Epithelial cell of prostate (primary cell): Measurements from ENCODE around the gene MGRN1.
A peak's percentile ranks its signal among the peaks of the same experiment; 100 is the strongest.
"Not testable (repeated sequence)": the region's sequence is repeated elsewhere in the genome, so short reads cannot be mapped to it uniquely, and the experiment has no call there.

Experiments
- DNase-seq: peaks from one replicate; pipeline ENCODE4 v3.0.0-alpha.2; 2011; ENCODE audit warnings: low read depth, low spot score
- H3K27ac ChIP-seq: fragments of 450-650 bp; 2 replicates; pipeline ENCODE4 v1.5.1; 2017; ENCODE audit warnings: mild to moderate bottlenecking

Gene MGRN1

DNA sequence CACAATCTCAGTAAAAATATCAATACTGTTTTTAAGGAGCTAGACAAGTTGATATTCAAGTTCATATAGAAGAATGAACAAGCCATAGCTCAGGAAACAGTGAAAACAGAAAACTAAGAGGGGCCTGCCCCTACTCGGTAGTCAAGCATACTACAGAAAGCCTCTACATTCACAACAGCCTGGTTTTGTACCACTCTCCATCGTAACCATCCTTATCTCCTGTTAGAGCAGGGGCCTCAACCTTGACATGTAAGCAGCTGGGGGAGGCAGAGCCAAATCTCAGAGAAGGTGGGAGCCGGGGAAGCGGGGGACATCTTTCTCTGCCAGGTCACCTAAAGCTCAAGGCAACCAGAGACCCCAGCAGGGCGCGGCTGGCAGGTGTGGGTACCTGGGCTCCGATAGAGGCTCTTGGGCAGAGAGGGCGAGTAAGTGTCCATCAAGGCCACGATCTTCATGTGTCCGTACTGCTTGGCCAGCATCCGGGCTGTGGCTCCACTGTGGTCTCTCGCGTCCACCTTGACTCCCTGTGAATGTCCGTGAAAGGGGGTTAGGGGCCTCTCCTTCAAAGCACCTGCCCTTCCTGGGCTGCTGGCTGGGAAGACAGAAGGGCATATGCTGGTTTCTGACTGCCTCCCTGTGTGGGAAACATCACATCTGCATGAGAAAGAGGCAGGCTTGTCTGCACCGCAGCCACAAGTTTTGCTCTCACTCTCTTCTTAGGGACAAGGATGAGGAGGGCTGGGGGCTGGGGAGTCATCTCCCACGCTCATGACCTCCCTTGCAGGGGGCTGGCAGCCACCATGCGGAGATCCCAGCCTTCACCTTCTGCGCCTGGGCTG is 89.3 kb downstream of the MGRN1 start:
- no peak for DNase-seq
- H3K27ac ChIP-seq: no peak overlapping the region

DNA sequence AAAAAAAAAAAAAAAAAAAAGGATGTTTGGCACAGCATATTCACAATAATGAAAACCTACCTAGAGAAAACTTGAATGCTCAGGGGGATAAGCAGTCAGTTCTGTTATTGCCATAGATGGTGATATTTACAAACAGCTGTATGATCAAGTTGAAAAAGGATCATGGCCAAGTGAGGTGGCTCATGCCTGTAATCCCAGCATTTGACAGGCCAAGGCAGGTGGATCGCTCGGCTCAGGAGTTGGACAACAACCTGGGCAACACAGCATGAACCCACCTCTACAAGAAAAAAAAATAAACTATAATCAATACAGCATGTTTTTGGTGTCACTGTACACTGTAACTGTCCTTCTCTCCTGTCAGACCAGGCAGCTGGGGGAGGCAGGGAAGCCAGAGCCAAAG is 90.4 kb downstream of the MGRN1 start:
- DNase-seq: no peak
- H3K27ac ChIP-seq: no peak overlapping the region

- no peak overlapping the region for H3K27ac ChIP-seq
- no peak for DNase-seq
Observed at GRCh38 chr16:4718466-4718865, 93.8 kb downstream of the MGRN1 start.

GRCh38 chr16:4723071-4723767 is 98.6 kb downstream of the MGRN1 start:
- no peak overlapping the region for H3K27ac ChIP-seq
- no peak for DNase-seq

DNA sequence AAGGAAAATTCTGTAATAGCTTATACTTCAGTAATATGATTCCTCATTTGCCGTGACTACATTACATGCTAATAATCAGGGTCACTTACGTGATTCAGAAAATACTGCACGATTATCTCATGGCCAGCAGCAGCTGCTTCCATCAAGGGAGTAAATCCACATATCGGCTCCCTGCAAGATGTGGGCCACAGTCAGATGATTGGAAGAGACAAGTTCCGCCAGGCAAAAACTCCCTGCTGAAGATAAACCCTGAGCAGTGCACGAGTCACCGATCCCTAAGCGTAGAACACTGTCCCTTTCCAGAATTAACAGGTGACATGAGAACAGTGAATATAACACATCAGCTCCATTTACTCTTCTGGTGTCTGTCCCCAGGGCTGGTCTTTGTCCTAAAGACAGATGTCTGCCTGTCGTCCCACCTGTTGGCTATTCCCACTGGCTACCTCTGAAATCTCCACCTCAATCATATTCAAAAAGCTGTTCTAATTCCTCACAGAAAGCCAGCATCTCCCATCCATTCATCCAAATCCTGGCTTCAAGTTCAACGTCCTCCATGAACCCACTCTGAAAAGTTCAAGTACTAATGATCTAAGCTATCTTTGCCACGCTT is 100.1 kb downstream of the MGRN1 start:
- DNase-seq: no peak
- no peak overlapping the region for H3K27ac ChIP-seq

DNA sequence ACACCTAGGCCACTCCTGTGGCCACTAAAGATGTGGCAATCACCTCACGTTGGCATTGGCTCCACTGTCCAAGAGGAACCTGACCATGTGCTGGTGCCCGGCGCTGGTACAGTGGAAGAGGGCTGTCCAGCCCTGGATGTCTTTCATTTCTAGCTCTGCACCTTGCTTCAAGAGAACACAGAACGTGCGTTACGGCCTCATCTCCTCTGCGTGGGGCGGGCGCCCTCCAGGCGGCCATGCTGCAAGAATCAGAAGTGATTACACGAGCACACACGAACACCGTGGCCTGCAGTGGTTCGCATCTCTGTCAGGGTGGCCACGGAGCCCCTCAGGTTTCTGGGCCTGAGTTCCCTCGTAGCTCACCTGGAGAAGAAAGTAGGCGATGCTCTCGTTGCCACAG is 102.0 kb downstream of the MGRN1 start:
- no peak for DNase-seq

DNA sequence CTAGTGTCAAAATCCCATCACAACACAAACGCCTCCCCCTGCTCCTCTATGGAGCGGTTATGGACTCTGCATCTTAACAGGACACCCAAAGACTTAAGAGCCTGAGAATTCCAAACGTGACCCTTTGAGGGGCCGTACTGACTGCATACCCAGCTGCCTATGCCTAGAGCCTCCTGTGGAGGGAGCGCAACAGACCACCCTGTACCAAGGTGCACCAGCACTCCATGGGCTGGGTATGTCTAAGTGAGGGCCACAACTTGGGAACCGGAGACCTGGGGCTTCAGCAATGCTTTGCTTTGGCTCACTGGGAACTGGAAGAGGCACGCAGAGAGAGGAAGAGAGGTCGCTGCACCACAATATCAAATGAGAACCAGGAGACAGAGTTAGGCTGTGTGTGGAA is 104.0 kb downstream of the MGRN1 start:
- DNase-seq: no peak
- no peak overlapping the region for H3K27ac ChIP-seq

More for the DNA sequence above, 102.0 kb downstream of the MGRN1 start:
- H3K27ac ChIP-seq: no peak overlapping the region

- no peak overlapping the region for H3K27ac ChIP-seq
- DNase-seq: no peak
Observed at GRCh38 chr16:4729876-4730275, 105.2 kb downstream of the MGRN1 start.

- no peak for DNase-seq
- peak overlapping the region; percentile 60 for H3K27ac ChIP-seq
Observed at GRCh38 chr16:4733211-4733742, 108.7 kb downstream of the MGRN1 start.

- H3K27ac ChIP-seq: peak overlapping the region; percentile 60
- no peak for DNase-seq
Observed at GRCh38 chr16:4733747-4734062, 109.1 kb downstream of the MGRN1 start.

DNA sequence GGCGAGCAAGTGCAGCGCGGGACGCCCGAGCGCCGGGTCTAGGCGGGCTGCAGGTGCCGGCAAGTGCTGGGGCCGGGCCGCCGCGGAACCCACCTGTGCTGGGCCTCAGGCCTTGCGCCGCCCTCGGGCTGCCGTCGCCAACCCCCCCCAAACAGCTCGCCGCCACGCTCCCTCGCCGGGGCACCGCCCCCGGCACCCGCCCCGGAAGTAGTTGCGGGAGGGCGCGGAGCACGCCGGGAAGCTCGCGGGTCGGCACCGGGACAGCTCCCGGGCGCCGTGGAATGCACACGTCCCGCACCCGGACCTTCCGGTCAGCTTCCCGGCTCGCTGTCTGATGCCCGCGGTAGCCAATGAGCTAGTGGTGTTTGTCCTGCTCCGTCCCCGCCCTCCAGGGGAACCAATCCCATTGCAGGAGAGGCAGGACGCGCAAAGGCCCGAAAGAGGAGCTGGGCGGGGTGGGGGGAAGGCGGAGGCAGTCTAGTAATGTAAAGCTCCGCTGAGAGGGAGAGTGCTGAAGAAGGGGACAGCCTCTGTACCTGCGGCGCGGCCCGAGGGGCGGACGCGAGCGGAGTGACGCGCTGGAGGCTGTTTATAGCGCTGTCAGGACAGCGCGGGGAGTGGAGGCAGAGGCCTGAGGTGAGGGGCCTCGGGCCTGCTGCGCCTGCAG is 109.6 kb downstream of the MGRN1 start, which contains the start of the genes ANKS3 and DNAAF8:
TSS of gene ANKS3 (minus strand) at position 209 of the 667 bp plus-strand sequence. CDS start 4,122 bp downstream, outside the sequence.
TSS of gene DNAAF8 (plus strand) at position 475 of the 667 bp plus-strand sequence. CDS start 1,978 bp downstream, outside the sequence.
- peak within 1 kb of the TSS; percentile 60 for H3K27ac ChIP-seq
- DNase-seq: peak; percentile 89

- peak overlapping the region; percentile 60 for H3K27ac ChIP-seq
- no peak for DNase-seq
Observed at GRCh38 chr16:4734730-4735535, 110.3 kb downstream of the MGRN1 start.

DNA sequence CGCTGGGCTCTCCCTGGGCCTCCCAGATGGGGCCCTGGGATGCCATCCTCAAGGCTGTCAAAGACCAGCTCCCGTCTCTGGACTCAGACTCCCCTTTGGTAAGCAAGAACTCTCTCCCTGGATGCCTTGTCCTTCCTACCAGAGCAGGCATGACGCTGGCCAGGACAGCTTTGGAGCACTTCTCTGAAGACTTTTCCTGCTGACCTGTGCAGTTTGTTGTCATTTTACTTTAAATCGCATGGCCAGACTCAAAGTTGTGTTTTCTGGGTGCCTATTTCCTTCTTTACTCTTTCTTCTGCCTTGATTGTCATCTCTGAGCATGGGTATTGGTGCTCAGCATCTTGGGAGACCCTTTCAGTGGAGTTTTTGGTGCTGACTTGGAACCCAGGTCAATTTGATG is 111.9 kb downstream of the MGRN1 start:
- no peak overlapping the region for H3K27ac ChIP-seq
- no peak for DNase-seq

DNA sequence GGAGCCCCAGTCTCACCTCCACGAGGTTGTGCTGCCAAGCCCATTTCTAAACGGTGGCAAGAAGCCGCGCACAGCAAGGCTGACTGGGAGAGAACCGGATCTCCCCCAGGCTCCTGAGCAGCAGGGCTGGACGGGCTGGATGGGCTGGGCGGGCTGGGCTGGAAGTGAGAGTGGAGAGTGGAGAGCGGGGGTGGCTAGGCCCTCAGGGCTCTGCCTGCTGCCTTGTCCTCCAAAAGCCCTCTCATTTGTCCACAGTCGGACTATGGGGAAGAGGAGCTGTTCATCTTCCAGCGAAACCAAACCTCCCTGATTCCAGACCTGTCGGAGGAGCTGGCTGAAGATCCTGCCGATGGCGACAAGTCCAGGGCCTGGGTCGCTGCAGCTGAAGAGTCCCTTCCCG is 112.9 kb downstream of the MGRN1 start:
- no peak for DNase-seq
- no peak overlapping the region for H3K27ac ChIP-seq

- not testable (repeated sequence) for DNase-seq, H3K27ac ChIP-seq
Observed at GRCh38 chr16:4738370-4738769, 113.7 kb downstream of the MGRN1 start.
